HG02852 (cell line): ENCODE data around the gene TMC5.

Experiments used
- ATAC-seq: cut with Tn5 transposase; IDR thresholded peaks from one replicate; pipeline ENCODE4 v1.9.1; 2021; ENCODE audit warnings: mild to moderate bottlenecking, moderate library complexity; ENCODE audit not compliant: unreplicated experiment

The TMC5 gene

GRCh38 chr16:19502395-19503131 is 84.9 kb downstream of the TMC5 start:
- no peak for ATAC-seq

DNA sequence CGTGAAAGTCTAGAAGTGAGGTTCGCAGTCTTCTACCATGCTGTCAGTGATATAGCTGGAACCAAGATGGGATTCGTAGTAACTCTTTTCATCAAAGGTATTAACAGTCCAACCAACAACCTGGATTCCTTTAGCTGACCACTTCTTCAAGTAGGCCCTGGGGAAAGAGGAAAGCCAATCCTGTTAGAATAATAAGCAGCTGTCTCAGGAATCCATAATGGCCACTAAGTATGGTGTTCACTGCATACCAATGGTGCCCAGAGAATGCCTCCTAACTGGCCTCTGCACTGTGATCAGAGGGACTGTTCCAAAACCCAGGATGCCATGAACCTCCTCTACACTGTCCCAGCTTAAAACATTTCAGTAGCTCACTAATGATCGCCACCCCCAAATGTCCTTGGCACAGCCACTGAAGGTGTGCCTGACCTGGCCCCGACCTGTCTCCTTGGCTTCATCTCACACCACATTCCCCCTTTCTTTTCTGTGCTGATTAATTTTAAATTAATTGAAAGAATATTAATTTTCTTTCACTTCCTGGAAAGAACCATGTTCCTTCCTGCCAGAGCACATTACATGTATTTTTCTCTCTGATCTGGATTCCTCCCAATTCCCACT is 85.9 kb downstream of the TMC5 start:
- ATAC-seq: no peak

DNA sequence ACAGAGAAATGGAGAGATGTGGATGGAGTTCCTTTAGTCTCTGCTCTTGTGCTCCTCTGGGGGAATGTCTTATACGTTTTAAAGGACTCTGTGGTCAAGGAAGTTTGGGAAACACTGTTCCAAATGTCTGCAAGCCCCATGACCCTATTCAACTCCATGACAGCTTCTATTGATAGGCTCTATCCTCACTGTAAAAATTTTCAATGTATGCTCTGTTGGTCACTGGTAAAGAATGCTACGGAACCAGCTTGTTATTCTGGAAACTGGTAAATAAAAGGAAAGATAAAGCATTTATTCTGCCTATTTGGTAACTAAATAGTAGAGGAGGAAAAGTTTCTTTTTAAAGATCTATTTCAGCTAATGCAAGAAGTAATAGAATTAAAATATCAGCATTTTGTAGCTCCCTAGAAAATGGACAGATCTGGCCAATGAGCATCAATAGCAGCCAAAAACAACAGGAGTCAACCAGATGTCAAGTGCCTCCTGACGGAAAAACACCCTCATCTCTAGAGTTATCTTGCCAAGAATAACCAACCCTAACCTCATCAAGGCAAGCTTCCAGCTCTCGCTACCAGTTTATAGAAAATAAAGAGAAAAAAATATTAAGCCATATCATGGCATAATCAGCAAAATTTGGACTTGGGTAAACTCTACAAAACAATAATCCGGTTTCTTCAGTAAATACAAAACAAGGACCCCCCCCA is 88.1 kb downstream of the TMC5 start:
- ATAC-seq: no peak

DNA sequence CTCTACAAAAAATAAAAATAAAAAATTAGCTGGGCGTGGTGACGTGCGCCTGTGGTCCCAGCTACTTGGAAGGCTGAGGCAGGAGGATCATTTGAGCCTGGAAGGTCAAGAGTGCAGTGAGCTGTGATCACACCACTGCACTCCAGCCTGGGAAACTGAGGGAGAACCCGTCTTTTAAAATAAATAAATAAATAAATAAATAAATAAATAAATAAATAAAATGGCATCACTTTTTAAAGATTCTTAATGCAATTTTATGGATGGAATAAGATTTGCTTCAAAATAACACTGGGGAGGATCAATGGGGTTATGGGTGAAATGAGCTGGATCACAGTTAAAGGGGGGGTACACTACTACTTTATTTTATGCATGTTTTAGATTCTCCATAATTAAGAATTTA is 89.3 kb downstream of the TMC5 start:
- no peak for ATAC-seq

- no peak for ATAC-seq
These were observed 90.2 kb downstream of the TMC5 start for GRCh38 chr16:19507867-19508266.

DNA sequence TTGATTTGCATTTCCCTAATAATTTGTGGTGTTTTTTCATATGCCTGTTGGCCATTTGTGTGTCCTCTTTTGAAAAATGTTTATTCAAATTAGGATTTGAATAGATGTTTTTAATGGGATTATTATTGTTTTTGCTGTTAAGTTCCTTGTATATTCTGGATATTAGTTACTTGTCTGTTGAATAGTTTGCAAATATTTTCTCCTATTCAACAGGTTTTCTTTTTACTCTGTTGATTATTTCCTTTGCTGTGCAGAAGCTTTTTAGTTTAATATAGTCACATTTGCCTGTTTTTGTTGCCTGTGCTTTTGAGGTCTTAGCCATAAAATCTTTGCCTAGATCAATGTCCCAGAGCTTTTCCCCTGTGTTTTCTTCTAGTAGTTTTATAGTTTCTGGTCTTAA is 94.6 kb downstream of the TMC5 start:
- no peak for ATAC-seq

DNA sequence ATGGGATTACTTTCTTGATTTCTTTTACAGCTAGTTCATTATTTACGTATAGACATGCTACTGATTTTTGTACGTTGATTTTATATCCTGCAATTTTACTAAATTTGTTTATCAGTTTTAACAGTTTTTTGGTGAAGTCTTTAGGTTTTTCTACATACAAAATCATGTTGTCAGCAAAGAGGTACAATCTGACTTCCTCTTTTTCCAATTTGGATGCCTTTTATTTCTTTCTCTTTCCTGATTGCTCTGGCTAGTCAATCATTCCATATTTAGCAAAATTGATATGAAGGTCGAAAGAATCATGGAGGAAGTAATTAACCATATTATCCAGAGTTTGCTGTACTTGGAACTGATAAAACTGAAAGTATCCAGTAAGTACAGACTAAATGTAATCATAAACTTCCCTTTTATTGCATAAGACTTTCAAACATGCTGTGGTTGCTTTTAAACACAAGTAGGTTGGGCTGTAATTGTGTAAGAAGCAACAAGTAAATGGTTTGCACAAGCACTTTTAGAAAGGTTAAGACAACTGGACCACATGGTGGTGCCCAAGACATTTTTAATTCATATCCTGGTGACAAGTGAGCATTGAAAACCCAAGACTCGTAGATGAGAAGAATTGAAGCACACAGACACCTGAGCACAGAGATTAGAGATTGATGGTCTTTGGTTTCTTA is 95.8 kb downstream of the TMC5 start:
- ATAC-seq: no peak

DNA sequence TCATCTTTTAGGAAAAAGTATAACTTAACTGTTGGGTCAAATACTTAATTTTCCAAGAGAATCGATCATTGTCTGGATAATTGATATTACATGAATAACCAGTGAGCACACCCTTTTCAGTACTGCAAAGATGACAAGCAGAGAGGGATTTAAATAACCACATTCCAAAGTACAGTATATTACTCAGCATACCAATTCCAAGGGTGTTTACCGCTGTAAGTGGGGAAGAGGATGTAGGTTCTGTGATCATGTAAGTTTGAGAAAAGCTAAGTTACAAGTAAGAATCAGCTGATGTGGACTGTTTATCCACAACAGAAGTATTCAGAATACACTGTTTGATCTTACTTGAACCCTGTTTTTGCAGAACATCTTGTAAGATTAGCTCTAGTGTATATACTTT is 98.1 kb downstream of the TMC5 start:
- no peak for ATAC-seq

DNA sequence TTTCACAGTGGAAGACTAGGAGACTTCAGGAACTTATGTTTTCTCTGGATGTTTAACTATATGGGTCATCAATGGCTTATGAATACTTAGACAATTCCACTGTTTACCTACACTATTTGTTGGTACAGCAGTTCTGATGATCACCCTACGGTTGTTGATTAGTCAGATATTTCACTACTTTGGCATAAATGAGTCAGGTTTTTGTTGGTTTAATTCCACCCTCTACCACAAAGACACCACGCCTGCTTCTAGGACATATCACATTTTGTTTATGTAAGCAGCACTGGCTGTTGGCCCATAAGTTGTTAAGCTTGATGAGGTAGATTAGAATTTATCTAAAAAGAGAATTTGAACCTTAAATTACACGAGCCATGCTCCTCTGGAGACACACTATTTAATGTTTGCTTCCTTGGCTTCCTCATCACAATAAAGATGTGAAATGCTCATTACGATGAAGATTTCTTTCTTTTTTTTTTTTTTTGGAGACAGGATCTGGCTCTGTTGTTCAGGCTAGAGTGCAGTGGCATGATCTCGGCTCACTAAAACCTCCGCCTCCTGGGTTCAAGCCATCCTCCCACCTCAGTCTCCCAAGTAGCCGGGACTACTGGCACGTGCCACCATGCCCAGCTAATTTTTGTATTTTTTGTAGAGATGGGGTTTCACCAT is 99.9 kb downstream of the TMC5 start:
- ATAC-seq: no peak

- ATAC-seq: no peak
These were observed 100.7 kb downstream of the TMC5 start for GRCh38 chr16:19518388-19518787.

DNA sequence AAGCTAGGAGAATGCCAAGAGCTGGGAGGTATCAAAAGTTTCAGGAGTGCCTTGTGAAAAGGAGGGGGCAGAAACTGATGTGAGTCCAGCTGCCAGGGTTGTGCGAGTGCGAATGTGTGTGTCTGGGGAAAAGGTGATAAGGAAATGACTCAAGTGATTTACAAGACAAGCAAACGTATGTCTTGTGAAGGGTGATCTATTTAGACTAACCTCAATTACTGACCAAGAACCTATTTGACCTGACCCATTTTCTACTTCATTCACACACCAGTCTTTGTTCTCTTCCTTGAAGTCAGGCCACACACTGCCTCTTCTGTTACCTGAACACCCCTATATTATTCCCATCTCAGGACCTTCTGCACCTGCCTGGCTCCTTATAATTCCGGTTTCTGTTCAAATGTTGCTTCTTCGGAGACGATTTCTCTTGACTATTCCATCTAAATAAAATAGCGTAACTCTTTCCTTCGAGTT is 103.2 kb downstream of the TMC5 start:
- ATAC-seq: no peak

GRCh38 chr16:19521471-19522396 is 104.1 kb downstream of the TMC5 start, which contains the start of gene GDE1:
TSS of gene GDE1 (minus strand) at chr16:19522098. CDS start at chr16:19521964, 134 bp downstream.
- ATAC-seq: peak; percentile 67

DNA sequence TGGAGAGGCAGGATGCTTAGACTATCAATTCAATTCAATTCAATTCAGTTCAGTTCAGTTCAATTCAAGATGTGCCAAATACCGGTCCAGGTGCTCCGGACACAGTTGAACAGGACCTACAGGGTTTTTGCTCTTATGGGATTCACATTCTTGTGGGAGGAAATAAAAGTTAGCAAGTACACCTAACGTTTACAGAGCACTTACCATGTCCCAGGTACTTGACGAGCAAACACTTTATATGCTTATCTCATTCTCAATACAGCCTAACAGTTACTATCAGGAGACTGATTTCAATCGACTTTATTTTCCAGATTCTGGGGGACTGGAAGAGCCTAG is 104.7 kb downstream of the TMC5 start:
- ATAC-seq: no peak

DNA sequence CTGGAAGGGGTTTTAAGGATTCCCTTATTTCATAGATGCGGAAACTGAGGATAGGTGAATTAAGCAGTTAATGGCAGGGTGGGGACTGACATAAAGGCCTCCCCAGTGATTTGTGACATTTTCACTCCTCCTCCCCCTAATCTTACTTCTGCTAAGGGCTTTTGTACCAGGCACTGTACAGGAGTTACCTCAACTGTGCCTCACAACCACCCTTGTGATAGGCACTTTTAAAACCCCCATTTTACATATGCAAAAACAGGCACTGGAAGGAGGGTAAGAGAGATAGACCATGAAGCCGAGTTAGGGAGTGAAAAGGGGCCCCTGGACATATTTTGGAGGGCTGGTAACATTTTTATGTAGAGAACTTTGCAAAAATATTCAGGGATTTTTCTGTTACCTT is 105.1 kb downstream of the TMC5 start:
- ATAC-seq: no peak

DNA sequence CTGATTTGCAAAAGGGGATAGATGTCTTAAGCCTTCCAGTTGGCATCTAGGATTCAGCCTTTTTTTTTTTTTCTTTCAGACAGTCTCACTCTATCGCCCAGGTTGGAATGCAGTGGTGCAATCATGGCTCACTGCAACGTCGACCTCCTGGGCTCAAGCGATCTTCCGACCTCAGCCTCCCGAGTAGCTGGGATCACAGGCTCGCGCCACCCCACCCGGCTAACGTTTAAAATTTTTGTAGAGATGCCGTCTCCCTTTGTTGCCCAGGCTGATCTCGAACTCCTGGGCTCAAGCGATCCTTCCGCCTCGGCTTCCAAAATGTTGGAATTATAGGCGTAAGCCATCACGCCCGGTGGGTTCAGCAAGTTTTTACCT is 105.5 kb downstream of the TMC5 start:
- no peak for ATAC-seq

DNA sequence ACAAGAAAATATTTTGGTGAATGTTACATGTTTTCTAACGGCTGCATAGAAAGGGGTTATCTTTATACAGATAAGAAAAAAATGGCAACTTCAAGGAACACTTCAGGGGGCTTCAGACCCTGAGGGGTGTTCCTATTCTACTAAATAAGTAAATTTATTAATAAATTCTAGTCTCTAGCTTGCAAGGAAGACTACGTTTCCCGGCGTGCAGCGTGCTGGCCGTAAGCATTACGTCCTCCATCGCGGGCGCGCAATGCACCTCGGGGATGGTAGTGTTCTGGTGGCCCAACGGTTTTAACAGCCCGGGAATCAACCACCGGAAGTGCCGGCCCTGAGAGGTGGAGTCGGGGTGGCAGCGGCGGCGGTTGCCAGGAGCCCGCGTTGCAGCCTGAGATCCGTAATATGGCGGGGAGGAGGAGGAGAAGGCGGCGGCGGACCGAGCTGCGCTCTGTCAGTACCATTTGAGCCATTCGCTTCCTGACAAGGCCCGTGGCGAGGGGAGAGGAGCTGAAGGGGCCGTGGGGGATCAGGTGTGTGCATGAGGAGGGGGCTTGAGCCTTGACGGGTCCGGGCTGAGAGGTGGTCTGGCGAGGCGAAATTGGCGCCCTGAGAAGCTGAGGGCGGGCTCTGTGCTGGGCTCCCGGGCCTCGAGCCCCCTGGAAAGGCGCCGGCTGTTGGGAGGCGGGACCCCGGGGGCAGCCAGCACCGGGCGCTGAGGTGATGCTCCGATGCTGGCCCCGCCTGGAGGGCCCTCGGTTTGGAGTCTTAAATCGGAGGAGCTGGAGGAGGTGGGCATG is 106.1 kb downstream of the TMC5 start, which contains the start of gene CCP110:
Gene CCP110 (plus strand): TSS at position 384 of the 797 bp plus-strand sequence. CDS start 3,940 bp downstream, outside the sequence.
- ATAC-seq: peak; percentile 71

- no peak for ATAC-seq
These were observed 106.6 kb downstream of the TMC5 start for GRCh38 chr16:19524356-19524615.

- ATAC-seq: no peak
These were observed 107.1 kb downstream of the TMC5 start for GRCh38 chr16:19524616-19525384.

DNA sequence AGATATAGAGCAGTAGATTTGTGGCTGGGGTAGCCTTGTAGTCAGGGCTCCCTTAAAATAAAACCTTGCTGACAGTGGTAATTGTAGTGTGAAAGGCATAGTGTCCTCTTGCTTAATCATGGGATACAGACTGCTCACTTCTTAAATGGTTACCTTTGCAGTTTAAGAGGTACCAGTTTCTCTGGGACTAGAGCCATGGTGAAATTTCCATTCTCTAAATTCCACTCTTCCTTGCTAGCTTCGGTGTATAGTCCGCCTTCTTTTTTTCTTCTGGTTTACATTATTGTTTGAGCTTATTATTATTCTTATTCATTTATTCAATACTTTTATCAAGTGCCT is 107.7 kb downstream of the TMC5 start:
- ATAC-seq: no peak
